HEK293T (cell line): ENCODE results near the gene PLA2G4A.

ENCODE experiments used
- CTCF ChIA-PET: fragments of 350-600 bp; formaldehyde crosslinking; extraction: SDS; loops from one replicate; lab custom pipeline; 2021; ENCODE audit warnings: antibody characterized with exemption, inconsistent platforms; lab: Yijun Ruan, JAX
- POLR2A ChIA-PET: fragments of 350-600 bp; formaldehyde crosslinking; extraction: SDS; loops from one replicate; lab custom pipeline; 2020; ENCODE audit warnings: antibody characterized with exemption, inconsistent platforms; lab: Yijun Ruan, JAX
- DNase-seq: peaks from one replicate; pipeline ENCODE4 v3.0.0; 2012; ENCODE audit warnings: mixed read lengths; ENCODE audit errors: extremely low spot score
- ARNT ChIP-seq: fragments of 450-650 bp; IDR thresholded peaks from 2 replicates; pipeline ENCODE4 v1.6.1; 2017; ENCODE audit warnings: mild to moderate bottlenecking
- BHLHE40 ChIP-seq: fragments of 450-650 bp; IDR thresholded peaks from 2 replicates; pipeline ENCODE4 v1.6.1; 2016; ENCODE audit warnings: mild to moderate bottlenecking, moderate library complexity, borderline replicate concordance
- CTBP1 ChIP-seq: fragments of 450-650 bp; IDR thresholded peaks from 2 replicates; pipeline ENCODE4 v1.6.1; 2016; ENCODE audit warnings: borderline replicate concordance
- ELF4 ChIP-seq: fragments of 450-650 bp; IDR thresholded peaks from 2 replicates; pipeline ENCODE4 v1.6.1; 2017; ENCODE audit warnings: antibody characterized with exemption
- FOXA1 ChIP-seq: fragments of 450-650 bp; IDR thresholded peaks from 2 replicates; pipeline ENCODE4 v1.6.1; 2016; ENCODE audit warnings: mild to moderate bottlenecking
- FOXK2 ChIP-seq: fragments of 450-650 bp; IDR thresholded peaks from 2 replicates; pipeline ENCODE4 v1.6.1; 2016; ENCODE audit warnings: mild to moderate bottlenecking
- FOXM1 ChIP-seq: fragments of 450-650 bp; IDR thresholded peaks from 2 replicates; pipeline ENCODE4 v1.6.1; 2017; ENCODE audit warnings: mild to moderate bottlenecking, borderline replicate concordance
- HDGF ChIP-seq: fragments of 450-650 bp; IDR thresholded peaks from 2 replicates; pipeline ENCODE4 v1.6.1; 2017; ENCODE audit warnings: antibody characterized with exemption, borderline replicate concordance
- L3MBTL2 ChIP-seq: fragments of 450-650 bp; conservative IDR thresholded peaks from 2 replicates; pipeline ENCODE4 v1.6.1; 2016; ENCODE audit warnings: mild to moderate bottlenecking
- LEF1 ChIP-seq: fragments of 450-650 bp; IDR thresholded peaks from 2 replicates; pipeline ENCODE4 v1.6.1; 2017; ENCODE audit warnings: mild to moderate bottlenecking, borderline replicate concordance
- NFRKB ChIP-seq: fragments of 450-650 bp; IDR thresholded peaks from 2 replicates; pipeline ENCODE4 v1.6.1; 2016; ENCODE audit warnings: mild to moderate bottlenecking, moderate library complexity
- SP1 ChIP-seq: fragments of 450-650 bp; IDR thresholded peaks from 2 replicates; pipeline ENCODE4 v1.6.1; 2017
- SUZ12 ChIP-seq: fragments of 450-650 bp; IDR thresholded peaks from 2 replicates; pipeline ENCODE4 v1.6.1; 2016; ENCODE audit warnings: mild to moderate bottlenecking
- TARDBP ChIP-seq: fragments of 450-650 bp; IDR thresholded peaks from 2 replicates; pipeline ENCODE4 v1.6.1; 2016
- ZNF384 ChIP-seq: fragments of 450-650 bp; IDR thresholded peaks from 2 replicates; pipeline ENCODE4 v1.6.1; 2016
- TF ChIP-seq, protein P1 (sequence below): fragments of 450-650 bp; IDR thresholded peaks from 2 replicates; pipeline ENCODE4 v1.6.1; 2016

Gene PLA2G4A

GRCh38 chr1:186977266-186977957 lies 148.7 kb downstream of the PLA2G4A start:
- CTCF ChIA-PET = no interaction called here
- POLR2A ChIA-PET = no interaction called here

DNA sequence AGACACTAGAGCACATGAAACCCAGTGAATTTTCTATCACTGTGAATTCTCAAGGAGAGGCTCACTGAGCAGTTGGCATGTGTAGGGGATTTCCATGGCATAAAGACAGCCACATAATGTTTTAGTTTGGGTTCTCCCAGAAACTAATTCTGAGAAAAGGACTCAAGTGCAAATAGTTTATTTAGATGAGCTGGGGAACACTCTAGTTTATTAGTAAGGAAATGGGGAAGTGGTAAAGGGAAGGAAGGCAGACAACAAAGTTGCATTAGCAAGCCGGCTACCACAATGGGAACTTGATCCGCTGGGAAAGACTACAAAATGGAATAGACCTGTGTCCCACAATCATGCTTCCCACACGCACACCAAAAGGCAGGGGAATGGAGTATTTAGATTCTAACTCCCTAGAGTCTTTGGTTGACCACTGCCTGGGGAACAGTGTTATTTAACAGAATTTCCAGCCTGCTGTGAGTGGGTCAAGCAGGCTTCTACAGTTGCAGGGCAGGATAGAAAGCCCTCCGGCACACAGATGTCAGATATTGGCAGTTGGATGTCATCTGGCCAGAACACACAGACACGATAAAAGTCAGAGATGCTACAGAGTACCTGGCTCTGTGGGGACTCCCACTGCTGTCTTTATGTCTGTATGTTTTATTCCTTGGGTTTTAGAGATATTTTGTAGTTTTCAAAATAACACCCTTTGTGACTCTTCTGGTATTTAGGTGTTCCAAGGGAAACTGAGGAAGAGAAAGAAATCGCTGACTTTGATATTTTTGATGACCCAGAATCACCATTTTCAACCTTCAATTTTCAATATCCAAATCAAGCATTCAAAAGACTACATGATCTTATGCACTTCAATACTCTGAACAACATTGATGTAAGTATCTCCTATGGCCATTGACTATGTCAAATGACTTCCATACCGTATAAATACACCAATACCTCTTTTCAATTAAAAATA lies 150.1 kb downstream of the PLA2G4A start:
- POLR2A ChIA-PET = no interaction called here
- no peak for DNase-seq
- CTCF ChIA-PET = interaction anchor here (0.6 kb wide), 1 partner anchor 256 kb away, joined by 5 read pairs; no protein-coding TSS in a partner anchor
- TF ChIP-seq SP1 (no peak), BHLHE40 (no peak), NFRKB (no peak), TARDBP (no peak), LEF1 (no peak), FOXK2 (no peak), FOXM1 (no peak), HDGF (no peak), CTBP1 (no peak), L3MBTL2 (no peak), FOXA1 (no peak), ELF4 (no peak), ZNF384 (no peak), ARNT (no peak), SUZ12 (no peak)
- TF ChIP-seq, protein P1, sequence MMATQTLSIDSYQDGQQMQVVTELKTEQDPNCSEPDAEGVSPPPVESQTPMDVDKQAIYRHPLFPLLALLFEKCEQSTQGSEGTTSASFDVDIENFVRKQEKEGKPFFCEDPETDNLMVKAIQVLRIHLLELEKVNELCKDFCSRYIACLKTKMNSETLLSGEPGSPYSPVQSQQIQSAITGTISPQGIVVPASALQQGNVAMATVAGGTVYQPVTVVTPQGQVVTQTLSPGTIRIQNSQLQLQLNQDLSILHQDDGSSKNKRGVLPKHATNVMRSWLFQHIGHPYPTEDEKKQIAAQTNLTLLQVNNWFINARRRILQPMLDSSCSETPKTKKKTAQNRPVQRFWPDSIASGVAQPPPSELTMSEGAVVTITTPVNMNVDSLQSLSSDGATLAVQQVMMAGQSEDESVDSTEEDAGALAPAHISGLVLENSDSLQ = no peak

More at GRCh38 chr1:186977266-186977957, 148.7 kb downstream of the PLA2G4A start:
- no peak for DNase-seq
- TF ChIP-seq ZNF384 (no peak), BHLHE40 (no peak), FOXK2 (no peak), FOXA1 (no peak)

DNA sequence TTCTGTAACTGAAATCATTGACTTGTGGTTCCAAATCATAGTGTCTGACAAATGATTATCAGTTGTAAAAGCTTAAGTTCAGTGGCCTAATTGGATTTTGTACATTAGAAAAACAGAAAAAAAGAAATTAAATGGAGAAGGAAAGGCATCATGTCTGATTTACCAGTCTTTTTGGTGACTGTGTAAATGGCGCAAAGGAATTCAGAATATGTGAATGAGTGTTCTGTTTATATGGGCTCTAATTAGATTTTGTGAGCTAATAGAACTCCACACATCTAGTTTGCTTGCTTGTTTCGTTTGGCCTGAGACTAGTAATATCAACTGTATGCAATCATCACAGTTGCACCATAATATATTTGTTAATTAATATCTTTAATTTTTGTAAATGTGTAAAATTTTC lies 151.7 kb downstream of the PLA2G4A start:
- DNase-seq = no peak
- CTCF ChIA-PET = no interaction called here
- TF ChIP-seq SUZ12 (no peak), FOXM1 (no peak), L3MBTL2 (no peak), LEF1 (no peak), ARNT (no peak)
- POLR2A ChIA-PET = no interaction called here

- ChIA-PET CTCF (no interaction called here), POLR2A (no interaction called here)
- TF ChIP-seq HDGF (no peak), TARDBP (no peak), FOXM1 (no peak), ELF4 (no peak), NFRKB (no peak), BHLHE40 (no peak), ARNT (no peak), ZNF384 (no peak), SUZ12 (no peak), CTBP1 (no peak), L3MBTL2 (no peak), FOXK2 (no peak), LEF1 (no peak), SP1 (no peak), FOXA1 (no peak)
- TF ChIP-seq, protein P1 = no peak
- no peak for DNase-seq
Measured at GRCh38 chr1:186982116-186982515, 153.4 kb downstream of the PLA2G4A start.

DNA sequence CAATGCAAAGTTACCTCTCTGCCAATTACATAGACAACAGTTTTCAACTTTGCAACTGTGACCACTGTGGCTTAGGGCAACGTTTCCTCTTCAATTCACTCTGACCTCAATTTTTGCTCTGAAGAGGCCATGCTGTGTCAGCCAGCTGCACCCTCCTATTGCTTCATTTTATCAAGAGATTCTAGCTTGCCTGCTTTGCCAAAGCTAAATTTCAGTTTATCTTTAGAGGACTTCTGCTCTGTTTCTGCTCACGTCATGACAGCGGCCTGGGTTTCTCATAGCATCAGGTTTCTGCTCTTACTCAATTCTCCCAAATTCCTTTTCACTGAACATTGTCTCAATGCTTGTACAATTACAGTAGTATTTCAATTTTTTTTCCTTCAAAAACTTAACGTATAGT lies 154.6 kb downstream of the PLA2G4A start:
- ChIA-PET CTCF (no interaction called here), POLR2A (no interaction called here)
- no peak for DNase-seq
- no peak for TF ChIP-seq ZNF384
- TF ChIP-seq LEF1 = no peak
- no peak for TF ChIP-seq SP1
- no peak for TF ChIP-seq FOXA1
- no peak for TF ChIP-seq SUZ12

DNA sequence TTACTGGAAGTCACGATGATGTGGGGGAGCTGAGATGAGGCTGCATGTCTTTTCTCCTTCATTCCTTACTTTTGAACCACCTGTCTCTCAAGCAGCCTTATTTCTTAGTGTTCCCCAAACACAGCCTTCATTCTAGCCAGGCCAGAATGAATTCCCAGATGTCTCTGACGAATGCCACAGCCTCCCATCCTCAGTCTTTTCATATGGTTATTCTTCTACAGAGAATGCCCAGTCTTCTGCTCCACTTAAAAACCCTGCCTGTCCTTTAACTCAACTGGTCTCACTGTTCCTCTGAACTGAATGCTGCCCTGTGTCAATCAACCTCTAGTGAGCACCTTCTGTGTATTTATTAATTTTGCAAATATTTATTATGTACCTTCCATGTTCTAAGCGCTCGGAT lies 156.2 kb downstream of the PLA2G4A start:
- no peak for DNase-seq
- no peak for TF ChIP-seq NFRKB
- TF ChIP-seq, protein P1 = no peak
- TF ChIP-seq TARDBP = no peak
- TF ChIP-seq SP1 = no peak
- ChIA-PET CTCF (interaction anchor here (0.8 kb wide), 1 partner anchor 503 kb away, joined by 3 read pairs; no protein-coding TSS in a partner anchor), POLR2A (no interaction called here)
